Muscle of leg (tissue), 9 donors: Measurements from ENCODE around the gene DLL4. TPM values are rescaled to one million over a fixed set of nuclear protein-coding genes. Genes with fewer than 3 reads are reported as not detected.

Experiments
- polyA plus RNA-seq, 8 donors: library from polyadenylated mRNA; unstranded; fragments of 120-200 nt; gene quantifications; one replicate each; pipeline versions ENCODE4 v1.2.1 to v1.2.3, GENCODE V29; 2013; ENCODE audit warnings: inconsistent platforms in 1 of 8, low replicate concordance in 1 of 8; ENCODE audit not compliant: insufficient read length in 8 of 8, insufficient read depth in 1 of 8
- total RNA-seq: library from RNA; stranded (reverse); fragments of 120-200 nt; gene quantifications from one replicate; pipeline ENCODE4 v1.2.4, GENCODE V29; 2013

The DLL4 gene
- total and polyA plus RNA-seq, 9 donors, result 8.7 to 17.9 (median 11.7) TPM

Other genes with a start within 250 kb of the DLL4 start
- 3.6 TPM for gene RAD51, start 234.2 kb upstream of the DLL4 start, total RNA-seq
- 10 to 100 TPM in 5 of 8 donors, 1 to 10 TPM in 3; 6.9 to 13.3 (median 10.6) TPM for gene RAD51, start 234.2 kb upstream of the DLL4 start, polyA plus RNA-seq
- gene RMDN3, start 174.1 kb upstream of the DLL4 start, total RNA-seq, result 12.7 TPM
- 10 to 100 TPM; 21.1 to 31.2 (median 23.9) TPM for gene RMDN3, start 174.1 kb upstream of the DLL4 start, polyA plus RNA-seq
- gene GCHFR, start 165.3 kb upstream of the DLL4 start, total RNA-seq, result 6.1 TPM
- gene GCHFR, start 165.3 kb upstream of the DLL4 start, polyA plus RNA-seq, result 10 to 100 TPM in 1 of 8 donors, 1 to 10 TPM in 7; 3.8 to 14.1 (median 5.6) TPM
- gene C15orf62, start 159.4 kb upstream of the DLL4 start, total RNA-seq, result 0.13 TPM
- gene C15orf62, start 159.4 kb upstream of the DLL4 start, polyA plus RNA-seq, result 1 to 10 TPM in 5 of 8 donors, under 1 TPM in 3; 0.64 to 2.2 (median 1.4) TPM
- 15.1 TPM for gene ZFYVE19, start 122.3 kb upstream of the DLL4 start, total RNA-seq
- 10 to 100 TPM; 16.1 to 24.9 (median 18.9) TPM for gene ZFYVE19, start 122.3 kb upstream of the DLL4 start, polyA plus RNA-seq
- gene DNAJC17, start 121.9 kb upstream of the DLL4 start, total RNA-seq, result 37.9 TPM
- 10 to 100 TPM; 23.9 to 32.3 (median 30.4) TPM for gene DNAJC17, start 121.9 kb upstream of the DLL4 start, polyA plus RNA-seq
- gene PPP1R14D, start 100.6 kb upstream of the DLL4 start, total RNA-seq, result not detected
- gene PPP1R14D, start 100.6 kb upstream of the DLL4 start, polyA plus RNA-seq, result under 1 TPM in 2 of 8 donors, not detected in 6; 0.22 to 0.23 TPM
- gene SPINT1, start 85.3 kb upstream of the DLL4 start, total RNA-seq, result 0.40 TPM
- gene SPINT1, start 85.3 kb upstream of the DLL4 start, polyA plus RNA-seq, result 10 to 100 TPM in 1 of 8 donors, 1 to 10 TPM in 4, under 1 TPM in 3; 0.38 to 11.0 (median 1.2) TPM
- gene RHOV, start 55.1 kb upstream of the DLL4 start, total RNA-seq, result 0.13 TPM
- 1 to 10 TPM in 1 of 8 donors, under 1 TPM in 7; 0.06 to 3.0 (median 0.41) TPM for gene RHOV, start 55.1 kb upstream of the DLL4 start, polyA plus RNA-seq
- 11.7 TPM for gene VPS18, start 34.9 kb upstream of the DLL4 start, total RNA-seq
- 10 to 100 TPM in 6 of 8 donors, 1 to 10 TPM in 2; 9.0 to 12.4 (median 10.8) TPM for gene VPS18, start 34.9 kb upstream of the DLL4 start, polyA plus RNA-seq
- 2.0 TPM for gene CHAC1, start 24.1 kb downstream of the DLL4 start, total RNA-seq
- gene CHAC1, start 24.1 kb downstream of the DLL4 start, polyA plus RNA-seq, result 1 to 10 TPM in 7 of 8 donors, under 1 TPM in 1; 0.80 to 6.9 (median 2.7) TPM
- gene INO80, start 186.9 kb downstream of the DLL4 start, total RNA-seq, result 15.9 TPM
- gene INO80, start 186.9 kb downstream of the DLL4 start, polyA plus RNA-seq, result 10 to 100 TPM; 13.0 to 18.1 (median 16.7) TPM